Kidney glomerular epithelial cell (primary cell): ENCODE results near the gene GRAMD4.
"Not testable (repeated sequence)": the region's sequence is repeated elsewhere in the genome, so short reads cannot be mapped to it uniquely, and the experiment has no call there.

Experiments used
- DNase-seq: peaks from one replicate; lab custom pipeline; 2025; lab: John Stamatoyannopoulos, UW

Gene GRAMD4

DNA sequence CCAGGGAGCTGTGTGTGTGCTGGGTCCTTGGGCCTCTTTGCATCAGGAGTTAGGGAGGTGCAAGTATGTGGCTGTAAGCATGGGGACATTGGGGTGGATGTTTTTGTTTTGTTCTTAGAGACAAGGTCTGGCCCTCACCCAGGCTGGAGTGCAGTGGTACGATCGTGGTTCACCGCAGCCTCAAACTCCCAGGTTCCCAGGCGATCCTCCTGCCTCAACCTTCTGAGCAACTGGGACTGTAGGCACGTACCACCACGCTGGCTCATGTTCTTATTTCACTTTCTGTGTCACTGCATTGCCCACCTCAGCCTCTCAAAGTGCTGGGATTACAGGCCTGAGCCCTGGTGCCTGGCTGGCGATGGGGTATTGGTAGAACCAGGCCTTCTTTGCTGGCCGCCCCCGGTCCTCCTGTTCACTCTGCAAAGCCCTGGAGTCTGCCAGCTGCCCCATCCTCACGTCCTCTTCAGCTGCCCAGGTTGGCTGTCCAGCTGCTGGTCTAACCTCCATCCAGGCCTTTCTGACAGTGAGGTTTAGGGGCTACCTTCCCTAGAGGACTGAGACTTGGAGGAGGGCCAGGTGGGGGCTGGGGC is 851 bp upstream of the GRAMD4 start:
- no peak for DNase-seq

DNA sequence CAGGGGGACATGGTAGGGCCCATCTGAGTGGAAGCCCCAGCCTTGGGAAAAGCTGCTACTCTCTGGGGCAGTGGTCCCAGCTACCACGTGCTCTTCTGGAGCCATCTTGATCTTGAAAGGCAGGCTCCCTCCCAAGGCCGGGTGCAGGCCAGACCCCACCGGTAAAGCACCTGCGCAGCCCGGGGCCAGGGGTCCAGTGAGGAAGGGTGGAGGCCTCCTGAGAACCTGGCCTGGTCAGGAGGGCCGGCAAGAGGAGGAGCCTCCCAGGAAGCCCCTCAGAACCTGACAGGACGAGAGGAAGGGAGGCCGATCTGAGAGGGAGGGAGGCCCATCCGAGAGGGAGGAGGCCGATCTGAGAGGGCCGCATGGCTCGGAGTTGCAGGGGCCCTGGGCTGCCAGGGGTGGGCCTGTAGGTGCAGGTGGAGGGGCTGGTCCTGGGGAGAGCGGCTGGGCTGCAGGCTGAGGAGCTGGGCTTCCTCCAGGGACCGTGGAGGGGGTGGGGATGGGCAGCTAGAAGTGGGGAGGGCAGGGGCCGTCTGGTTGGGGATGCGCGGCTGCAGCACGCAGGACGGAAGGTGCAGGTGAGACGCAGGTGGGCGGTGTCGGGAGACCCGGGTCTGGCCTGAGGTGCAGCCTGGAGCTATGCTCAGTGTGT is 529 bp downstream of the GRAMD4 start:
- DNase-seq, result no peak

DNA sequence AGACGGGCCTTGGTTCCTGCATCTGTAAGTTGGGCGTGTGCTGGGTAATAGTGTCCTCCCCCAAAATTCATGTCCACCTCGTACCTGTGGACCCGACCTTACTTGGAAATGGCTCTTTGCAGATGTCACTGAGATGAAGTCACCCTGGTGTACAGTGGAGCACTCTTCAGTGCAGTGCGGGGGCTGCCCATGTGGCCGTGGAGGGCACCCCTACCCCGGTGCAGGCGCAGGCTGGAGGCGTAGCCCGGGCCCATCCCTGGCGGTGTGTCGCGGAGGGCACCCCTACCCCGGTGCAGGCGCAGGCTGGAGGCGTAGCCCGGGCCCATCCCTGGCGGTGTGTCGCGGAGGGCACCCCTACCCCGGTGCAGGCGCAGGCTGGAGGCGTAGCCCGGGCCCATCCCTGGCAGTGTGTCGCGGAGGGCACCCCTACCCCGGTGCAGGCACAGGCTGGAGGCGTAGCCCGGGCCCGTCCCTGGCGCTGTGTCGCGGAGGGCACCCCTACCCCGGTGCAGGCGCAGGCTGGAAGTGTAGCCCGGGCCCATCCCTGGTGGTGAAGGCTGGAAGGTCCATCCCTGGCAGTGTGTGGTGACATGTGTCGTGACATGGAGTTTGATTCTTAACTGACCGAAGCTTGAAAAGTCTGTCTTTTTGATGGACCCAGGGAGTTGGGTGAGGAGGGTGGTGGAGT is 1.2 kb downstream of the GRAMD4 start:
- not testable (repeated sequence) for DNase-seq

DNA sequence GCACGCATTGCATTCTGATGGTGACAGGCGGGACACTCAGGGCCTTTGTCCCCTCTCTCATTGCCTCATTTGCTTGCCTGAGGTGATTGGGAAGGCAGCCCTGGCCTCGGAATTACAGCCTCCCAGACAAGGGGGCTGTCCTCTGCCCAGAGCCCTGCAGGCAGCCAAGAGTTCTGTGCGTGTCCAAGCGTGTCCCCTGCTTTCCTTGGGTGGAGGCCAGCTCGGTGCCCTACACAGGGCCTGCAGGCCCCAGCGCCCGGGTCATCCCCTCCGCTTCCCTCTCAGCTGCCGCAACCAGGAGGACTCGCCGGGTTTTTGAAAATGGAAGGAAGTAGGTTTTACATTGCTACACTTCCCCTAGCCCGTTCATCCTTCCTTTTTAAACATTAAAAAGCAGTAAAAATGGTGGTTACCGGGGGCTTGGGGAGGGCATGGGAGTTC is 1.9 kb downstream of the GRAMD4 start:
- no peak for DNase-seq

DNA sequence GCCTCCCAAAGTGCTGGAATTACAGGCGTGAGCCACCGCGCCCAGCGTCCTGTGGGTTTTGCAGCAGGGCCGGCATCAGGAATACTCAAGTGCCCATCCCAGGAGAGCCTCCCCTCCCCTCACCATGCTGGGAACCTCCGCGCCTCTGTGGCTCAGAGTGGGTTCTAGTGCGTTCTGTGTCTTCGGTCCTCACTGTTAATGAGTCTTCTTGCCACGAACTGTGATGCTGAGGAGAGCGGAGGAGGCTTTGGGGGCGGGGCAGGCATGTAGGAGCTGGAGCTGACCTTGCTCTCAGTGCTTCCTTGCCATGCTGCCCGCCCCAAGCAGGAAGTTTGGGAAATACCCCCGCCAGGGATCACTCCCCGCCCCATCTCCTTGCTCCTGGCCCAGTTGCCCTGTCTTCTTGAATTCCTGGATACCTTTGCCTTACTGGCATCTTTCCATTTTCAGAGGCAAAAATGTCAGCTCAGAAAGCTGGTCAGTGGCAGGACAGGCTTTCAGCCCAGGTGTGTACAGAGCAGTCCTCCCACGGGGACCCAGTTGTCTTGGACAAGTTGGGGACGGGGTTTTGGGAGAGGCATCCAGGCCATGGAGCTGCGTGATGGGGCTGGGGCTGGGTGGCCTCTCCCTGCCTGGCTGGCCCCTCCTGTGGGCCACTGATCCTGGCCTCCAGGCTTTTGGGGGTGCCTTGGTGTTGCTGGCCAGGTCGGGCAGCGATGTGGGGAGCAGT is 5.1 kb downstream of the GRAMD4 start:
- DNase-seq, result no peak

DNA sequence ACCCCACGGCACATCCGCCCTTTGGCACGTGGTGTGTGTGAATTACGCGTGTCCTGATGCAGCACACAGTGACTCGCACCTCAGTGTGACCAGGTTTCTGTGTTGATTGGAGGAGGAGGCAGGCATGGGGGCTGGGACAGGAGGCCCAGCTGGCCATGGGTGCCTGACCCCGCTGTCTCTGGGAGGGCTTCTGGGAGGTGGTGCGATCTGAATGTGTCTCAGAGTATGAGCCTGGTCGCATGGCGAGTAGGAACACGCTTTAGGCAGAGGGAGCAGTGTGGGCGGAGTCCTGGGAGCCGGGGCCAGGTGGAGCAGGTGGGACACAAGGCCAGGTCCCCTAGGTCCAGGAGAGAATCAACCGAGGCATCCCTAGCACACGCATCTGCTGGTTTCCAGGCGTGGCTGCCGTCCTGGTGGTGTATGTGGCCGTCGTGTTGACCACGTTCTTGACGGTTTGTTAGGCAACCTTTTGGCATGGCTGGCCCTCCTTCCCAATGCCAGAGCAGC is 5.7 kb downstream of the GRAMD4 start:
- DNase-seq, result no peak

DNA sequence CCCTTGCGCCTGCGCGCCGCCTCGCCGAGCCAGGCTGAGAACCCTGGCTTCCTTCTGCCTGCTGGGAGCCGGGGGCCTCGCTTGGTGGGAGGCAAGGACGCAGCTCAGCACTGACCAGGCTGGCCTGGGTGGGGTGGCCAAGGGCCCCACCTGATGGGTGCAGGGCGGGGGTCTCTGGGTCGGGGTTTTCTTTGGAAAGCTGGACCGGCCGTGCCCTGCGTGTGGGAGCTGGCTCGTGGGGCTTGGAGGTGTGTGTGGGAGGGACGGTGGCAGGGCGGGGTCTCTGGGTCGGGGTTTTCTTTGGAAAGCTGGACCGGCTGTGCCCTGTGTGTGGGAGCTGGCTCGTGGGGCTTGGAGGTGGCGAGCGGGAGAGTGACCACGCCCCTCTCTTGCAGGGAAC is 6.2 kb downstream of the GRAMD4 start:
- no peak for DNase-seq

DNA sequence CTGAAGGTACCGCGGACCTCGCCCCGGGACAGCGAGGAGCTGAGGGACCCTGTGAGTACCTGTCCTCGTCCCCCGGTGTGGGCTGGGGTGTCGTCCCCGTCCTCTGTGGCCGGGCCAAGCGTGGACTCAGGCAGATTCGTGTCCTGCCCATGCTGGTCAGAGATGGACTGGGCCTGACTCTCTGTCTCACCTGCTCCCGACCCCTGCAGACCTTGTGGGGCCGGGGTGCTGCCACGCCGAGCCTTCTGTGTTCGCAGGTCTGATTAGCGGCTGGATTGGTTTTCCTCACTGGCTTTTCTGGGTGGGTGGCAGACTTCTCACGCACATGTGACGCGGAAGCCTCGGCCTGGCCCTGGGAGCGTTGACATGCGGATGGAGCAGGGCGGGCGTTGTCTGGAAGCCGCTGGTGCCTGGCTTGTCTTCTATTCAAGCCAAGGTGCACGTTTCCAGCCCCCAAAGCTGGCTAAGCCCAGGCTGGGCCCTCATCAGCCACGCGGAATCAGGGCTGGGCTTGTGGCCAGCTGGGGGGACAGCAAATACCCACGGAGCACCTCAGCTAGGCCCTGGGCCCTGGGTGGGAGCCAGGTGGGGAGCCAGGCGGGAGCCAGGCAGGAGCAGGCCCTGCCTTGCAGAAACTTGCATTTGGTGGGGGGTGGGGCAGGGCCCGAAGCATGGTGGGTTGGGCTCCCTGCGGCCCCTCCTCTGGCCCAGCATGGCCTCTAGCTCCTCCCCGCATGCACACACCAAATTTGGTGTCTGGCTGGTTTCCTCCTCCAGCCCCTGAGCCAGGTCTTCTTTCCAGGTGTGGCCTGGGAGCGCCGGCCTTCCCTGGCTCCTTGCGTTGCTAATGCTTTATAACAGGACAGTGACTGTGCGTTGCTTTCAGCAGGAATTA is 7.0 kb downstream of the GRAMD4 start:
- DNase-seq, result no peak

DNA sequence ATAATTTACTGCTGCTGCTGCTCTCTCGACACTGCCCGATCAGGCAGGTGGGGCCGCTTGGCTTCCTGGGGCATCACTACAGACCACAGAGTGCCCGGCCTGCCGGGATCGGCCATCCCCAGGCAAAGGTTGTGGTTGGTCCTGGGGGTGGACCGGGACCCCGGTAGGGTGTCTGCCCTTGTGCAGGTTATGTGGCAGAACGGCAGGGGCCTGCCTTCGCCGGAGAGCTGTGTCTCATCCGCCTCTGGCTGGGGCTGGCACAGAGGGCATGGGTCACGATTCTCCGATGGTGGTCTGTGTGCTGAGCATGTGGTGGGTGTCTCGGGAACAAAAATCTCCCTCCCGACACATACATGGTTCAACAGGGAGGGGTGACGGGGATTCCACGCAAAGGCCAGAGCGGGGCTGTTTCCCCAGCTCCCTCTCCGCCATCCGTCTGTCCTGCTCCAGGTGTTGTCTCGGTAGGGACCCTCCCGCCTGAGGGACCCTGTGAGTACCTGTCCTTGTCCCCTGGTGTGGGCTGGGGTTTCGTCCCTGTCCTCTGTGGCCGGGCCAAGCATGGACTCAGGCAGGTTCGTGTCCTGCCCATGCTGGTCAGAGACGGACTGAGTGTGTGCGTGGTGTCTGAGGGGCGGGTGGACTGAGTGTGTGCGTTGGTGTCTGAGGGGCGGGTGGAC is 7.8 kb downstream of the GRAMD4 start:
- DNase-seq, result no peak

DNA sequence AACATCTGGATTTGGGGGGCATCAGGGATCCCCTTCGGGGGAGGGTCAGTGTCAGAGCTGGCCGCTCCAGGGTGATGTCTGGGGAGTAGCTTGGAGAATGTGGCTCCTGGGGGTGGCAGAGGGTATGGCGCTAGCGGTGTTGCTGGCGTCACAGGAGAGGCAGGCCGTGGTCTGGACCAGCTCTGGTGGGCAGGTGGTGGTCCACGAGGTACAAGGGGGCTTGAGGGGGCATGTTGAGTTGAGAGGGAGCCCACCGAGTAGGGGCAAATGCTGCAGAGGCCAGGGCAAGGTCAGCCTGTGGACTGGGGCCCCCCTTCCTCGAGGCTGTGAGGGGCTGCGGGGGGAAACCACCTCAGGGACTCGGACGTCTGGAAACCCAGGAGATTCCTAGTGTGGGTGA is 8.6 kb downstream of the GRAMD4 start:
- DNase-seq, result no peak

DNA sequence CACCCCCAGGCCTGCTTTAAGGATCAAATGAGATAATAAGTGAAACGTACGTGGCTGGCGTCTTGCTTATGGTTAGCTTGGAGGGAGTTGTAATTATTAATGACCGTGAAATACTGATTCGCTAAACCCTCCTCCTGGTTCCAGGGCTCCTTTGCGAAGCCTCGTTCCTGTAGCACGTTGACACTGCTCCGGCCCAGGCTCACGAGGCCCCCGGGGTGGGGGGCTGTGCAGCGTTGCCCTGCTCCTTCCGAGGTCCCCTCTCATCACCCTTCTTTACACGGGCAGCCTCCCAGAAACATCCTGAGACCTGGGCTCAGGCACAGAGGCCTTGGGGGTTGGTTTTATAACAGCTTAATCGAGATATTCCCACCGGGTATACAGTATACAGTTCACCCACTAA is 9.1 kb downstream of the GRAMD4 start:
- no peak for DNase-seq

DNA sequence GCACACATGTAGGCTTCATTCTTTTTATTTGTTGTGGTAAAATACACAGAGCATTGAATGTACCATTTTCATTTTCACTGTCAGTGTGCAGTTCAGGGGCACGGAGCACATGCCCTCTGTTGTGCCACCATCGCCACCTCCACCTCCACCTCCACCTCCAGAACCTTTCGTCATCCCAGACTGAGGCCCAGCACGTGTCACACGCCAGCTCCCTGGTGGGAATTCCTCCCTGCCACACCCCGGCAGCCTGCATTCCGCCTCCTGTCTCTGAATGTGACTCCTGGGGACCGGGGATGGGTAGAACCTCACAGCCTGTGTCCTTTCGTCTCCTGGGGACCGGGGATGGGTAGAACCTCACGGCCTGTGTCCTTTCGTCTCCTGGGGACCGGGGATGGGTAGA is 10.9 kb downstream of the GRAMD4 start:
- no peak for DNase-seq

DNA sequence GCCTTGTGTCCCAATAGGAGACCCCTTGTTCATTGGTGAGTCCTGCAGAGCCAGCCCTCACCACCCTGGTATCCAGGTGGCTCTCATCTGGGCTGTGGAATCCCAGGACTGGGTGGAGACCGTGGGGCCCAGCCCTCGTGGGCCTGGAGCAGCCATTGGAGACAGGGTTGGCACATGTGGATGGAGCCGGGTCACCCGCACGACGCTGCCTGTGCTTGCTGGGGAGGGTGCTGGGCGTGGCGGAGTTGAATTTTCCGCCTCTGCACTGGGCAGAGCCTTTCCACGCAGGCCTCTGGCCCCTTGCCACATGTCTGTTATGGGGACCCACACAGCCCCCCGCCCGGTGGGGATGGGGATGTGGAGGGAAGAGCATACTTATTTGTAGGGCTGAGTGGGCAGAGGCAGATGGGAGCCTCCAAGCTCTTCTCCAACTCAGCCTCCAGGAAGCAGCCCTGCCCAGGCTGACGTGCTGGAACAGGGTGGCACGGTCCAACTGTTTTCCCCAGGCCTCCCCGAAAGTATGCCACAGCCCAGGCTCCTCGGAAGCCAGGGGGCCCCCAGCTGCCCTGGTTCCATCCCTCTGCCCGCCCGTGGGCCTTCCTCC is 12.6 kb downstream of the GRAMD4 start:
- no peak for DNase-seq

DNA sequence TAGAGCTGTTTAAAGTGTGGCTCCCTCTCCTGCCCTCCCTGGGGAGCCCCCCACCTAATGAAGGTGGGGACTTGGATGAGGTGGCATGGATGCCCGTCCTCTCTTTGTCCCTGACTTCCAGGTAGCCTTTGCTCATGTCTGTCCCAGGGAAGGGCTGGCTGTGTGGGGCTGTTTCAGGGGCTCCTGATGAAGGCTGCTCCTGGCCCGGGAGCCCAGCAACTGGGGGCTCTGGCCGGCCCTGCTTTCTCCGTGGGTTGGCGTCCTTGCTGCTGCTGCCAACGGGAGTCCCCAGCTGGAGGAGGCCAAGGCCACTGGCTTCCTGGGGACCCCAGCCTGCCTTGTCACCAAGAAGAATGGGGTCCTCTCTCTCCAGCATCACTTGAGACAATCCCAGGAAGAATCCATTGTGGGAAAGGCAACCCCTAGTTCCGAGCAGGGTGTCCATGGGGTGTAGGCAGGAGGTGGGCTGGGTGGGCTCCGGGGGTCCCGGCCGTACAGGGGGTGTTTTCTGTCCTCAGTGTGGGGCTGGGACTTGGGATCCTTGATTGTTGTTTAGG is 13.2 kb downstream of the GRAMD4 start:
- no peak for DNase-seq

DNA sequence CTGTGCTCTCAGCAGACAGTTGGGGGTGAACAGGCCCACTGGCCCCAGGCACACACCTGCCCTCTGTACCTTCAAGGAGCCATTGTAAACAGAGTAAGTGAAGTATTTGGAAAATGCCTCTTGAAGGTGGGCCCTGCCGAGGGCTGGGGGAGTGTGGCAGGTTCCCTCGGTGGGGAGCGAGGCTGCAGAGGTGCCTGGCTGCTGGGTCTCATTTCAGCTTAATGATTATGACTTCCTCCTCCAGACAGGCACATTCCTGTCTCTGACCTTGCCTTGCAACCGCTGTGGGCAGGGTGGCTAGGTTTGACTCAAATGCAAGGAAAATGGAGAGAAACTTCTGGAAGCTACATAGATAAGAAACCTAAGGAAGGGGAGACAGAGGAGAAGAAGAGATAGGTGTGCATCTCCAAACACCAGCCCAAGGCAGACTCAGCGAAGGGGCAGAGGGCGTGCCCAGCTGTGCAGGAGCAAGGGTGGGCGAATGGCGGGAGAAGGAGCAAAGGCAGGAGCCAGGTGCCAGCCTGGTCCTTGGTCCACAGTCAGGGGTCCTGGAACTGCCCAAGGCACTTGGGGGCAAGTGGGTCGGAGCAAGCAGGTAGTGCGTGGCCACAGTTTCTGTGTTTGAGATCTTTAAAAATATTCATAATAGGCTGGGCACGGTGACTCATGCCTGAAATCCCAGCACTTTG is 14.0 kb downstream of the GRAMD4 start:
- DNase-seq, result peak; percentile 30

DNA sequence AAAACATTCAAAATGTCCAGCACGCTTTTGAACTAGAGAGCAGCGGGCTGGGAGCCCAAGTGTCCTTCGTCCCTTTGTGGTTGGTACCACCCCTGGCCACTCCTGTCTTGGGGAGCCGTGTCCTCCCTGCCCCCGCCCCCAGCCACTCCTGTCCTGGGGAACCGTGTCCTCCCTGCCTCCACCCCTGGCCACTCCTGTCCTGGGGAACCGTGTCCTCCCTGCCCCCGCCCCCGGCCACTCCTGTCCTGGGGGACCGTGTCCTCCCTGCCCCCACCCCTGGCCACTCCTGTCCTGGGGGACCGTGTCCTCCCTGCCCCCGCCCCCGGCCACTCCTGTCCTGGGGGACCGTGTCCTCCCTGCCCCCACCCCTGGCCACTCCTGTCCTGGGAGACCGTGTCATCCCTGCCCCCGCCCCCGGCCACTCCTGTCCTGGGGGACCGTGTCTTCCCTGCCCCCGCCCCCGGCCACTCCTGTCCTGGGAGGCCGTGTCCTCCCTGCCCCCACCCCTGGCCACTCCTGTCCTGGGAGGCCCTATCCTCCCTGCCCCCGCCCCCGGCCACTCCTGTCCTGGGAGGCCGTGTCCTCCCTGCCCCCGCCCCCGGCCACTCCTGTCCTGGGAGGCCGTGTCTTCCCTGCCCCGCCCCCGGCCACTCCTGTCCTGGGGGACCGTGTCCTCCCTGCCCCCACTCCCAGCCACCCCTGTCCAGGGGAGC is 14.9 kb downstream of the GRAMD4 start:
- DNase-seq, result not testable (repeated sequence)

DNA sequence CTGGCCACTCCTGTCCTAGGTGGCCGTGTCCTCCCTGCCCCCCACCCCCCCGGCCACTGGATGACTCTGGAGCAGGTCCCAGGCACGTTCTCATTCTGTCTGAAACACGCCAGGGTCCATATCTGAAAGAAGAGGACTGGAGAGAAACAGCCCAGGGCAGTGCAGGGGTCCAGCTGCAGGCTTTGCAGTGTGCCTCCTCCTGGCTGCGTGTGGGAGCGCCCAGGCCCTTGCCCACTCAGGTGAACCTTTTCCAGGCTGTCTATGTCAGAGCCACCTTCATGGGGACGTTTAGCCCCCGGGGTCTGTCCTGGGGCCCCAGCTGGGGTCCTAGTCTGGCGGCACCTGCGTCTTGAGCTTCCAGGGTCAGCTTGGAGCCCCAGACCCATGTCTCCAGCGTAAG is 15.6 kb downstream of the GRAMD4 start:
- no peak for DNase-seq

DNA sequence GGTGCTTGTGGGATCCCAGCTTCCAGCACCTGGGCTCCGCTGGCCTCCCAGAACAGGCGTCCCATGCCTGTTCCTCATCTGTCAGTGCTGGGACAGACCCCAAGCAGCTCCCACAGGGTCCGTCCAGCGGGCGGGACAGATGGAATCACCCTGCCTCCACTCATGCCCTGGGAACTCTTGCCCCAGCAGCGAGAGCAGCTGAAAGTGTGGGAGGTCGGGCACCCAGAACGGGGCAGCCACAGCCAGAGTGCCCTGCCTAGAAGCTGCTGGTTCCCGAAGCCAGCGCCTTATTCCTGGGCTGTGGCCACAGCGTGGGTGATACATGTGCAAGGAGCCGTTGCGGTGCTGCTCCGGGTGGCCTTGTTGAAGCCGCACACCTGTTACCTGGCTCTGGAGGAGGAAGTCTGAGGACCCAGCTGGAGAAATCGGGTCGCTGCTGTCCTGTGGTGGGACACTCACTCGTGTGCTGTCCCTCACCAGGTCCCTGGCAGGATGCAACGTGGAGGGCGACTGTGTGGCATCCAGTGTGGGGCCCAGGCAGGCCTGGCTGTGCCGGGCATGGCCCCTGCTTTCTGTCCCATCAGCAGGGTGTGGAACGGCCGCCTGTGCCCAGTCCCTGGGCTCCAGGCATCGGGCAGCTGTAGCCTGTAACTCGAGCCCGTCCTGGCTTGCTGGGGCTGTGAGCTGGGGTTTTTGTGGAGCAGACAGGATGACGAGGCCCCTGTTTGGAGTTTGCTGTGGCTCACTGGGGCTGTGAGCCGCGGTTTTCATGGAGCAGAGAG is 16.2 kb downstream of the GRAMD4 start:
- no peak for DNase-seq
